ENCODE measurements around the gene TMEM150A. TPM values are rescaled to one million over a fixed set of nuclear protein-coding genes. Genes with fewer than 3 reads are reported as not detected.

The TMEM150A gene, protein sequence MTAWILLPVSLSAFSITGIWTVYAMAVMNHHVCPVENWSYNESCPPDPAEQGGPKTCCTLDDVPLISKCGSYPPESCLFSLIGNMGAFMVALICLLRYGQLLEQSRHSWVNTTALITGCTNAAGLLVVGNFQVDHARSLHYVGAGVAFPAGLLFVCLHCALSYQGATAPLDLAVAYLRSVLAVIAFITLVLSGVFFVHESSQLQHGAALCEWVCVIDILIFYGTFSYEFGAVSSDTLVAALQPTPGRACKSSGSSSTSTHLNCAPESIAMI
- 10.1 TPM for total RNA-seq
- long read RNA-seq, transcript TMEM150A-202 (8 exons, 1,518 nt): major isoform, 14 of 23 reads
- long read RNA-seq, partial matches to known transcripts: 3 of 23 reads
- long read RNA-seq, other reads (novel, unspliced or antisense): 6 of 23 reads

DNA sequence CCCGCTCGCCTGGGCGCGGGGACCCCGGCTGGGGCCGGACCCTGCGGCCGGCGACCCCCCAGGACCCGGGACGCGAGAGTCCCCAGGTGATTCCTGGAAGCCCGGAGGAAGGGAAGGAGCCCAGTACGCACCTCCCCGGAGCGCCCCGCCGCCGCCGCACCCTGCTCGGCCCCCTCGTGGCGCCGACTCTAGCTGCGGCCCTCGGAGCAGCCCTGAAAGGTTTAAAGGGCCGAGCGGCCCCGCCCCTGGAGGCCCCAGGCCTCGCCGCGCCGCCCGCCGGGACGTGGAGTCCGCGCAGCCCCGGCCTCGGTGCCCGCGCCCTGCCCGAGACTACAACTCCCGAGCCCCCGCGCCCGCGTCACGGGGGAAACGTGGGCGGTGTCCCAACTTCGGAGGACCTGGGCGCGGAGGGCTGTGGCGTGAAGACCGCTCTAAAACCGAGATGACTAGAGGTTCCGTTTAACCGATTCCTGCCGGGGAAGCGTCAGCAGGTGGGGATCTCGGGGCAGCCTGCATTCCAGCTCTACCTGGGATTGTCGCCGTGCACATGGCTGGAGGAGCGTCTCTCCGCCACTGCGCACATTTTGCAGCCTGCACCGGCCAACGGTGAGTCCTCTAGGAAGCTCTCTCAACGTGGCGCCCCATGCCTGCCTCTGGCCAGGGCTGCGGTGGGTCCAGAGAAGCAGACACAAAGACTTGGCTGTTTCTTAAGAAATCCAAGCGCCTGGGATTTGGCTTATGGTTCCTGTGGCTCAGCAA lies at the start of gene TMEM150A:
Gene TMEM150A (minus strand): TSS at position 223 of the 759 bp plus-strand sequence. CDS start 750 bp downstream, outside the sequence.
- Histone ChIP-seq H3K36me3 (peaks cover 23% of the 10 kb centered on the region), H3K27ac (replicated peaks) (peak within 1 kb of the TSS; percentile 92), H3K27me3 (ENCODE audit: low read depth) (no peaks in the 10 kb centered on the region), H3K9me3 (replicated peaks) (no peaks in the 10 kb centered on the region), H3K4me3 (peak within 1 kb of the TSS; percentile 82), H3K4me1 (peaks cover 68% of the 10 kb centered on the region)
- intact Hi-C loops (cut with micrococcal nuclease): no loop called here
- peak; percentile 96 for DNase-seq
- TF ChIP-seq, protein P1, sequence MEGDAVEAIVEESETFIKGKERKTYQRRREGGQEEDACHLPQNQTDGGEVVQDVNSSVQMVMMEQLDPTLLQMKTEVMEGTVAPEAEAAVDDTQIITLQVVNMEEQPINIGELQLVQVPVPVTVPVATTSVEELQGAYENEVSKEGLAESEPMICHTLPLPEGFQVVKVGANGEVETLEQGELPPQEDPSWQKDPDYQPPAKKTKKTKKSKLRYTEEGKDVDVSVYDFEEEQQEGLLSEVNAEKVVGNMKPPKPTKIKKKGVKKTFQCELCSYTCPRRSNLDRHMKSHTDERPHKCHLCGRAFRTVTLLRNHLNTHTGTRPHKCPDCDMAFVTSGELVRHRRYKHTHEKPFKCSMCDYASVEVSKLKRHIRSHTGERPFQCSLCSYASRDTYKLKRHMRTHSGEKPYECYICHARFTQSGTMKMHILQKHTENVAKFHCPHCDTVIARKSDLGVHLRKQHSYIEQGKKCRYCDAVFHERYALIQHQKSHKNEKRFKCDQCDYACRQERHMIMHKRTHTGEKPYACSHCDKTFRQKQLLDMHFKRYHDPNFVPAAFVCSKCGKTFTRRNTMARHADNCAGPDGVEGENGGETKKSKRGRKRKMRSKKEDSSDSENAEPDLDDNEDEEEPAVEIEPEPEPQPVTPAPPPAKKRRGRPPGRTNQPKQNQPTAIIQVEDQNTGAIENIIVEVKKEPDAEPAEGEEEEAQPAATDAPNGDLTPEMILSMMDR (IDR thresholded peaks at IDR 0.05; ENCODE audit: borderline replicate concordance): peak; percentile 66

DNA sequence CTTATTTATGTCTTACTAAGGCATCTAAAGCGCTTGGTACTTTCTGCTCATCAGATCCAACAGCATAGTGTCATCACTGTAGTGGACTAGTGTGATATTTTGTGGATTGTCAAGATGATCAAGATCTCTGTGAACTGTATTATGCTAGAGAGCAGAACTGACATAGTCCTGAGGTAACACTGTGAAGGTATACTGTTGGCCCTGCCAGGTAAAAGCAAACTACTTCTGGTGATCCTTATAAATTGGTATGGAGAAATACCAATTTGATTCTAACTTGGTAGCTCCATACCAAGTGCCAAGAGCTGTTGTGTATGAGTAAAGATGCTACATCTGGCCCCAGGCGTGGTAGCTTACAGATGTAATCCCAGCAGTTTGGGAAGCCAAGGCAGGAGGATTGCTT lies 49.6 kb upstream of the TMEM150A start:
- Histone ChIP-seq H3K27ac (replicated peaks) (no peak overlapping the region), H3K27me3 (ENCODE audit: low read depth) (no peaks in the 10 kb centered on the region), H3K9me3 (replicated peaks) (no peaks in the 10 kb centered on the region), H3K4me1 (peaks cover 20% of the 10 kb centered on the region), H3K36me3 (peaks cover 77% of the 10 kb centered on the region), H3K4me3 (no peak overlapping the region)
- DNase-seq: no peak
- intact Hi-C loops (cut with micrococcal nuclease): no loop called here
- TF ChIP-seq, protein P1 (IDR thresholded peaks at IDR 0.05; ENCODE audit: borderline replicate concordance): no peak

GRCh38 chr2:85651097-85651496 lies 48.6 kb upstream of the TMEM150A start:
- Histone ChIP-seq H3K4me3 (no peak overlapping the region), H3K27ac (replicated peaks) (no peak overlapping the region), H3K27me3 (ENCODE audit: low read depth) (no peaks in the 10 kb centered on the region), H3K4me1 (peaks cover 18% of the 10 kb centered on the region), H3K9me3 (replicated peaks) (no peaks in the 10 kb centered on the region), H3K36me3 (peaks cover 81% of the 10 kb centered on the region)
- intact Hi-C loops (cut with micrococcal nuclease): no loop called here
- TF ChIP-seq, protein P1 (IDR thresholded peaks at IDR 0.05; ENCODE audit: borderline replicate concordance): no peak
- DNase-seq: no peak

DNA sequence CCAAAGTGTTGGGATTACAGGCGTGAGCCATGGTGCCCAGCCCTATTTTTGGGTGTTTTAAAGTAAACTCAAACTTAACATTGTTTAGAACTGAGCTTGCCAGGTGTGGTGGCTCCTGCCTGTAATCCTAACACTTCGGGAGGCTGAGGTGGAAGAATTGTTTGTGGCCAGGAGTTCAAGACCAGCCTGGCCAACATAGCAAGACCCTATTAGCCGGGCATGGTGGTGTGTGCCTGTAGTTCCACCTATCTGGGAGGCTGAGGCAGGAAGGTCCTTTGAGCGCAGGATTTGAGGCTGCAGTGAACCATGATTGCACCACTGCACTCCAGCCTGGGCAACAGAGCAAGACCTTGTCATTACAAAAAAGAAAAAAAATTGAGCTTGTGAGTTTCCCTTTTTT lies 48.0 kb upstream of the TMEM150A start:
- no peak for DNase-seq
- Histone ChIP-seq H3K4me1 (peaks cover 16% of the 10 kb centered on the region), H3K36me3 (peaks cover 86% of the 10 kb centered on the region), H3K9me3 (replicated peaks) (no peaks in the 10 kb centered on the region), H3K27me3 (ENCODE audit: low read depth) (no peaks in the 10 kb centered on the region), H3K4me3 (no peak overlapping the region), H3K27ac (replicated peaks) (no peak overlapping the region)
- TF ChIP-seq, protein P1 (IDR thresholded peaks at IDR 0.05; ENCODE audit: borderline replicate concordance): no peak
- intact Hi-C loops (cut with micrococcal nuclease): no loop called here

GRCh38 chr2:85649201-85650190 lies 47.0 kb upstream of the TMEM150A start:
- peak overlapping the region; percentile 54 for H3K27ac ChIP-seq (replicated peaks)
- no peaks in the 10 kb centered on the region for H3K27me3 ChIP-seq (ENCODE audit: low read depth)
- intact Hi-C loops (cut with micrococcal nuclease): loop anchor here (10.0 kb wide), 1 partner anchor 55 kb away; no protein-coding TSS in a partner anchor

More at GRCh38 chr2:85649201-85650190, 47.0 kb upstream of the TMEM150A start:
- Histone ChIP-seq H3K9me3 (replicated peaks) (no peaks in the 10 kb centered on the region), H3K4me1 (peaks cover 16% of the 10 kb centered on the region), H3K4me3 (no peak overlapping the region), H3K36me3 (peaks cover 95% of the 10 kb centered on the region)
- TF ChIP-seq, protein P1 (IDR thresholded peaks at IDR 0.05; ENCODE audit: borderline replicate concordance): no peak
- DNase-seq: no peak

All from left ventricle myocardium inferior (tissue), 1 donor.